ENCODE data around the gene LRRC15. TPM values are rescaled to one million over a fixed set of nuclear protein-coding genes. Genes with fewer than 3 reads are reported as not detected.

The LRRC15 gene
- total RNA-seq, 4 donors from 2014 or later, result 0.13 to 0.66 (median 0.34) TPM; not detected in 1

DNA sequence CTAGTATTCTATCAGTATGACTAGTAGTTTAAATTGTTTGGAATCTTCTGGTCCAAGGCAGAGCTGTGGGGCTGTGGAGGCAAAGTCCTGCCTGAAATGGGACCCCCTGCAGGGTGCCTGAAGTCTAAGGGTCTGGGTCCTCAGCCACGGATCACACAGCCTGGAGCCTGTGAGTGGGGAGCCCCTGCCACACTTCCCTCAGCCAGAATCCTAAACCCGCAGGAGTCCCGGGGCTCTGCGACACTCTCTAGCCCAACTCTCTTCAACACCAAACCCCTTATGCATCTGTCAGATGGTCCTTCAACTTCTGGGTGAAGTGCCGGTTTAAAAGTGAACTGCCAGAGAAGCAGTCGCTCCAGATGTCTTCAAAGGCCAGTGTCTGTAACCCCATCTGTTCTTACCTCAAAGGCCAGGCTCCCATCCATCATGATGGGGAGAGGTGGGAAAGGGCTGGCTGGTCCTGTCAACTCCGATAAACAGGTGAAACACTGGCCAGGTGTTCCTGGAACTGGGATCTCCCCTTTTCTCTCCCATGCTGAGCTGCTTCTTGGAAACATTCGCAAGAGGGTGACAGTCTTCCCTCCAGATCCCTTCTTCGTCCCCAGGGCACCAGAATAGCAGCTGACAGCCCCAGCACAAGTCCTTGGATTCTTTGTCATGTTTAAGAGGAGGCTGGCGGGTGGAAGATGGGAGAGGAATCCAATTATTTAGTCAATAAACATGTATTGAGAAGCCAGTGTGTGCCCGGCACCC, 64.0 kb downstream of the LRRC15 start:
- no peaks in the 10 kb centered on the region for H3K9me3 ChIP-seq
- H3K4me3 ChIP-seq, result no peak overlapping the region
- TF ChIP-seq POLR2A (IDR thresholded peaks at IDR 0.05; ENCODE audit: low read depth), result no peak
- no peak for TF ChIP-seq POLR2AphosphoS5 (IDR thresholded peaks at IDR 0.05)
- TF ChIP-seq, protein P1, sequence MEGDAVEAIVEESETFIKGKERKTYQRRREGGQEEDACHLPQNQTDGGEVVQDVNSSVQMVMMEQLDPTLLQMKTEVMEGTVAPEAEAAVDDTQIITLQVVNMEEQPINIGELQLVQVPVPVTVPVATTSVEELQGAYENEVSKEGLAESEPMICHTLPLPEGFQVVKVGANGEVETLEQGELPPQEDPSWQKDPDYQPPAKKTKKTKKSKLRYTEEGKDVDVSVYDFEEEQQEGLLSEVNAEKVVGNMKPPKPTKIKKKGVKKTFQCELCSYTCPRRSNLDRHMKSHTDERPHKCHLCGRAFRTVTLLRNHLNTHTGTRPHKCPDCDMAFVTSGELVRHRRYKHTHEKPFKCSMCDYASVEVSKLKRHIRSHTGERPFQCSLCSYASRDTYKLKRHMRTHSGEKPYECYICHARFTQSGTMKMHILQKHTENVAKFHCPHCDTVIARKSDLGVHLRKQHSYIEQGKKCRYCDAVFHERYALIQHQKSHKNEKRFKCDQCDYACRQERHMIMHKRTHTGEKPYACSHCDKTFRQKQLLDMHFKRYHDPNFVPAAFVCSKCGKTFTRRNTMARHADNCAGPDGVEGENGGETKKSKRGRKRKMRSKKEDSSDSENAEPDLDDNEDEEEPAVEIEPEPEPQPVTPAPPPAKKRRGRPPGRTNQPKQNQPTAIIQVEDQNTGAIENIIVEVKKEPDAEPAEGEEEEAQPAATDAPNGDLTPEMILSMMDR (IDR thresholded peaks at IDR 0.05), result no peak
- no peak for TF ChIP-seq EP300 (IDR thresholded peaks at IDR 0.05)
- H3K4me1 ChIP-seq, result peaks cover 0 to 15% (median 12%) of the 10 kb centered on the region in 4 donors
- no peak for DNase-seq (ENCODE audit: extremely low spot score)
- no peaks in the 10 kb centered on the region for H3K27me3 ChIP-seq
- intact Hi-C loops (cut with DNase I), result no loop called here
- H3K36me3 ChIP-seq, result no peaks in the 10 kb centered on the region
- WGBS, result 93% methylated on average over 10 of the region's 11 CpGs
- H3K27ac ChIP-seq (replicated peaks in 1 of 4), result no peak overlapping the region

Other genes starting within 250 kb of the LRRC15 start
- 10 to 100 TPM; 12.0 to 32.3 (median 26.9) TPM for gene HES1, start 233.6 kb downstream of the LRRC15 start, total RNA-seq
- not detected for gene CPN2, start 18.4 kb downstream of the LRRC15 start, total RNA-seq
- gene GP5, start 29.5 kb upstream of the LRRC15 start, total RNA-seq, result under 1 TPM in 2 of 4 donors, not detected in 2; 0.17 to 0.34 TPM
- 100 to 1,000 TPM in 2 of 4 donors, 10 to 100 TPM in 2; 74.7 to 167 (median 91.0) TPM for gene ATP13A3, start 117.3 kb upstream of the LRRC15 start, total RNA-seq